Measurements from ENCODE around the gene EYA4. TPM values are rescaled to one million over a fixed set of nuclear protein-coding genes. Genes with fewer than 3 reads are reported as not detected.

Gene EYA4
- polyA plus RNA-seq, 1 donor, result 0.21 TPM

GRCh38 chr6:133467231-133467981, 226.2 kb downstream of the EYA4 start:
- H3K4me3 ChIP-seq (ENCODE audit: low read length), result no peak overlapping the region
- no peaks in the 10 kb centered on the region for H3K9me3 ChIP-seq (ENCODE audit: control insufficient read depth, low read depth, low read length)
- H3K4me1 ChIP-seq (ENCODE audit: control insufficient read depth, insufficient read depth, low read length), result no peaks in the 10 kb centered on the region
- no peak for DNase-seq
- no peaks in the 10 kb centered on the region for H3K36me3 ChIP-seq (ENCODE audit: control insufficient read depth, insufficient read depth, low read length)
- no peaks in the 10 kb centered on the region for H3K27me3 ChIP-seq (ENCODE audit: control insufficient read depth, insufficient read depth, low read length)
- H3K27ac ChIP-seq (ENCODE audit: low read length), result no peak overlapping the region

- H3K9me3 ChIP-seq (ENCODE audit: control insufficient read depth, low read depth, low read length), result no peaks in the 10 kb centered on the region
- H3K27me3 ChIP-seq (ENCODE audit: control insufficient read depth, insufficient read depth, low read length), result no peaks in the 10 kb centered on the region
- no peaks in the 10 kb centered on the region for H3K4me1 ChIP-seq (ENCODE audit: control insufficient read depth, insufficient read depth, low read length)
- H3K27ac ChIP-seq (ENCODE audit: low read length), result no peak overlapping the region
- WGBS (ENCODE audit: insufficient coverage, low lambda C conversion rate), result no CpG with 5 or more reads among the region's 2 CpGs
- DNase-seq, result no peak
- H3K4me3 ChIP-seq (ENCODE audit: low read length), result no peak overlapping the region
- no peaks in the 10 kb centered on the region for H3K36me3 ChIP-seq (ENCODE audit: control insufficient read depth, insufficient read depth, low read length)
Observed at GRCh38 chr6:133467982-133468380, 226.8 kb downstream of the EYA4 start.

- no peaks in the 10 kb centered on the region for H3K4me1 ChIP-seq (ENCODE audit: control insufficient read depth, insufficient read depth, low read length)
- 100% methylated on average over 3 of the region's 8 CpGs for WGBS (ENCODE audit: insufficient coverage, low lambda C conversion rate)
- no peak for DNase-seq
- no peak overlapping the region for H3K4me3 ChIP-seq (ENCODE audit: low read length)
- no peaks in the 10 kb centered on the region for H3K36me3 ChIP-seq (ENCODE audit: control insufficient read depth, insufficient read depth, low read length)
- no peaks in the 10 kb centered on the region for H3K27me3 ChIP-seq (ENCODE audit: control insufficient read depth, insufficient read depth, low read length)
- no peaks in the 10 kb centered on the region for H3K9me3 ChIP-seq (ENCODE audit: control insufficient read depth, low read depth, low read length)
- H3K27ac ChIP-seq (ENCODE audit: low read length), result no peak overlapping the region
Observed at GRCh38 chr6:133468591-133468990, 227.4 kb downstream of the EYA4 start.

- no peaks in the 10 kb centered on the region for H3K4me1 ChIP-seq (ENCODE audit: control insufficient read depth, insufficient read depth, low read length)
- H3K27ac ChIP-seq (ENCODE audit: low read length), result no peak overlapping the region
- WGBS (ENCODE audit: insufficient coverage, low lambda C conversion rate), result 86% methylated on average over 1 of the region's 2 CpGs
- H3K36me3 ChIP-seq (ENCODE audit: control insufficient read depth, insufficient read depth, low read length), result no peaks in the 10 kb centered on the region
- no peaks in the 10 kb centered on the region for H3K27me3 ChIP-seq (ENCODE audit: control insufficient read depth, insufficient read depth, low read length)
- no peak overlapping the region for H3K4me3 ChIP-seq (ENCODE audit: low read length)
- H3K9me3 ChIP-seq (ENCODE audit: control insufficient read depth, low read depth, low read length), result no peaks in the 10 kb centered on the region
- DNase-seq, result no peak
Observed at GRCh38 chr6:133474516-133474915, 233.4 kb downstream of the EYA4 start.

GRCh38 chr6:133478673-133479072, 237.5 kb downstream of the EYA4 start:
- H3K27me3 ChIP-seq (ENCODE audit: control insufficient read depth, insufficient read depth, low read length), result no peaks in the 10 kb centered on the region
- no peaks in the 10 kb centered on the region for H3K36me3 ChIP-seq (ENCODE audit: control insufficient read depth, insufficient read depth, low read length)
- no peaks in the 10 kb centered on the region for H3K9me3 ChIP-seq (ENCODE audit: control insufficient read depth, low read depth, low read length)
- no peak overlapping the region for H3K27ac ChIP-seq (ENCODE audit: low read length)
- H3K4me3 ChIP-seq (ENCODE audit: low read length), result no peak overlapping the region
- WGBS (ENCODE audit: insufficient coverage, low lambda C conversion rate), result 76% methylated on average over 2 of the region's 2 CpGs
- H3K4me1 ChIP-seq (ENCODE audit: control insufficient read depth, insufficient read depth, low read length), result no peaks in the 10 kb centered on the region
- no peak for DNase-seq

GRCh38 chr6:133487174-133487573, 246.0 kb downstream of the EYA4 start:
- H3K9me3 ChIP-seq (ENCODE audit: control insufficient read depth, low read depth, low read length), result no peaks in the 10 kb centered on the region
- no CpG with 5 or more reads among the region's 2 CpGs for WGBS (ENCODE audit: insufficient coverage, low lambda C conversion rate)
- no peak overlapping the region for H3K4me3 ChIP-seq (ENCODE audit: low read length)
- H3K27ac ChIP-seq (ENCODE audit: low read length), result no peak overlapping the region
- no peak for DNase-seq
- no peaks in the 10 kb centered on the region for H3K36me3 ChIP-seq (ENCODE audit: control insufficient read depth, insufficient read depth, low read length)
- H3K27me3 ChIP-seq (ENCODE audit: control insufficient read depth, insufficient read depth, low read length), result no peaks in the 10 kb centered on the region
- H3K4me1 ChIP-seq (ENCODE audit: control insufficient read depth, insufficient read depth, low read length), result no peaks in the 10 kb centered on the region

- Histone ChIP-seq H3K4me1 (ENCODE audit: control insufficient read depth, insufficient read depth, low read length) (no peaks in the 10 kb centered on the region), H3K27me3 (ENCODE audit: control insufficient read depth, insufficient read depth, low read length) (no peaks in the 10 kb centered on the region), H3K27ac (ENCODE audit: low read length) (no peak overlapping the region), H3K36me3 (ENCODE audit: control insufficient read depth, insufficient read depth, low read length) (no peaks in the 10 kb centered on the region), H3K9me3 (ENCODE audit: control insufficient read depth, low read depth, low read length) (no peaks in the 10 kb centered on the region), H3K4me3 (ENCODE audit: low read length) (no peak overlapping the region)
- WGBS (ENCODE audit: insufficient coverage, low lambda C conversion rate), result no CpG with 5 or more reads among the region's 1 CpG
- DNase-seq, result no peak
Observed at GRCh38 chr6:133495205-133495903, 254.2 kb downstream of the EYA4 start.

- no peak overlapping the region for H3K27ac ChIP-seq (ENCODE audit: low read length)
- H3K27me3 ChIP-seq (ENCODE audit: control insufficient read depth, insufficient read depth, low read length), result no peaks in the 10 kb centered on the region
- H3K4me3 ChIP-seq (ENCODE audit: low read length), result no peak overlapping the region
- WGBS (ENCODE audit: insufficient coverage, low lambda C conversion rate), result no CpG with 5 or more reads among the region's 3 CpGs
- H3K4me1 ChIP-seq (ENCODE audit: control insufficient read depth, insufficient read depth, low read length), result no peaks in the 10 kb centered on the region
- no peaks in the 10 kb centered on the region for H3K36me3 ChIP-seq (ENCODE audit: control insufficient read depth, insufficient read depth, low read length)
- DNase-seq, result no peak
- no peaks in the 10 kb centered on the region for H3K9me3 ChIP-seq (ENCODE audit: control insufficient read depth, low read depth, low read length)
Observed at GRCh38 chr6:133499662-133500061, 258.5 kb downstream of the EYA4 start.

- WGBS (ENCODE audit: insufficient coverage, low lambda C conversion rate), result 100% methylated on average over 1 of the region's 4 CpGs
- Histone ChIP-seq H3K27ac (ENCODE audit: low read length) (no peak overlapping the region), H3K9me3 (ENCODE audit: control insufficient read depth, low read depth, low read length) (no peaks in the 10 kb centered on the region), H3K4me3 (ENCODE audit: low read length) (no peak overlapping the region), H3K36me3 (ENCODE audit: control insufficient read depth, insufficient read depth, low read length) (no peaks in the 10 kb centered on the region), H3K4me1 (ENCODE audit: control insufficient read depth, insufficient read depth, low read length) (no peaks in the 10 kb centered on the region), H3K27me3 (ENCODE audit: control insufficient read depth, insufficient read depth, low read length) (no peaks in the 10 kb centered on the region)
- no peak for DNase-seq
Observed at GRCh38 chr6:133501675-133502270, 260.6 kb downstream of the EYA4 start.

GRCh38 chr6:133502441-133503335, 261.5 kb downstream of the EYA4 start:
- no peak for DNase-seq
- H3K9me3 ChIP-seq (ENCODE audit: control insufficient read depth, low read depth, low read length), result no peaks in the 10 kb centered on the region
- no peak overlapping the region for H3K27ac ChIP-seq (ENCODE audit: low read length)
- H3K36me3 ChIP-seq (ENCODE audit: control insufficient read depth, insufficient read depth, low read length), result no peaks in the 10 kb centered on the region
- WGBS (ENCODE audit: insufficient coverage, low lambda C conversion rate), result no CpG with 5 or more reads among the region's 2 CpGs
- H3K27me3 ChIP-seq (ENCODE audit: control insufficient read depth, insufficient read depth, low read length), result no peaks in the 10 kb centered on the region
- H3K4me1 ChIP-seq (ENCODE audit: control insufficient read depth, insufficient read depth, low read length), result no peaks in the 10 kb centered on the region
- H3K4me3 ChIP-seq (ENCODE audit: low read length), result no peak overlapping the region

Data from large intestine (tissue), 3 donors.